Kasumi-1 (cell line): Measurements from ENCODE around the gene ZNF91.
"Not testable (repeated sequence)": the region's sequence is repeated elsewhere in the genome, so short reads cannot be mapped to it uniquely, and the experiment has no call there.

Experiments used
- DNase-seq, 2 experiments: peaks; one replicate each; lab custom pipeline; 2025; lab: John Stamatoyannopoulos, UW

Gene ZNF91

DNA sequence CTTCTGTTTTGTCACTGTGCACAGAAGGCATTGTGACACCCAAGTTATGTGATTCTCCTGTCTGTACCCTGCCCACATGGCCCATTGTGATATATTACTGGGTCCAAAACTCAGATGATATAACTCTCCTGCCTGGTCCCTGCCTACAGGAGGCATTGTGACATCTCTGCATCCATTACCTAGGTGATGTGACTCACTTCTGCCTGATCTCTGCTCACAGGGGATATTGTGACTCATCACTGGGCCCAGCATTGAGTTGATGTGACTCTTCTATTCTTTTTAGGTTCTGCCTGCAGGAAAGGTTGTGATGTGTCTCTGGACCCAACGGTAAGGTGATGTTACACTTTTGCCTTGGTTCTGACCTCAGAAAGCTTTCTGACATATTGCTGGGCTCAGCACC lies 77.1 kb downstream of the ZNF91 start:
- DNase-seq, result no peak

GRCh38 chr19:23315286-23315685 lies 80.0 kb downstream of the ZNF91 start:
- no peak for DNase-seq

- no peak for DNase-seq
Observed at GRCh38 chr19:23314505-23315251, 80.6 kb downstream of the ZNF91 start.

DNA sequence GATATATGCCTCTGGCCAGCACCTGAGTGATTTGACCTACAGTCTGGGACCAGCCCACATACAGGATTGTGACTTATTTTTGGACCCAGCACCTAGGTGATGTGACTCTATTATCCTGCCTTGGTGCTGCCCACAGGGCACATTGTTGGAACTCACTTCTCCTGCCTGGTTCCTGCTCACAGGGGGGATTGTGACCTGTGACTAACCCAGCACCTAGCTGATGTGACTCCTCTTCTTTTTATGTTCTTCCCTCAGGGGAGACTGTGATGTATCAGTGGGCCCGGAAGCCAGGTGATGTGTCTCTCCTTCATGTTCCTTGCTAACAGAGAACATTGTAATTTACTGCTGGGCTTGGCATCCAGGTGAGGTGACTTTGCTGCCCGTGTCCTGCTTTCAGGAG lies 82.1 kb downstream of the ZNF91 start:
- no peak for DNase-seq

DNA sequence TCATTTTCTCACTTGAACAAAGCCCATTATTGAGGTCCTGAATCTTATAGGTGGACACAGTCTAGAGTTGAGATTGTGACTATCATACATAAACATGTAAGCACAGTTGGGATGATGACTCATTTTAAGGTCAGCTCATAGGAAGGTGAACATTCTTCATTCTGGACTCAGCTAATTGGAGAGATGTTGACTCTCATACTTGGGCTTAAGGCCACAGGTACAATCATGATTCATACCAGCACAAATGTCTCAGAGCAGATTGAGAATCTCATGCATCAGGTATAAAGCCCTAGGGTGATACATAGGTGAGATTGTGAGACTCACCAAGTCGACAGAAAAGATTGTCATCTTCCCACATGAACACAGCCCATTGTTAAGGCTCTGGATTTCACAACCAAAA lies 82.8 kb downstream of the ZNF91 start:
- DNase-seq, result no peak

DNA sequence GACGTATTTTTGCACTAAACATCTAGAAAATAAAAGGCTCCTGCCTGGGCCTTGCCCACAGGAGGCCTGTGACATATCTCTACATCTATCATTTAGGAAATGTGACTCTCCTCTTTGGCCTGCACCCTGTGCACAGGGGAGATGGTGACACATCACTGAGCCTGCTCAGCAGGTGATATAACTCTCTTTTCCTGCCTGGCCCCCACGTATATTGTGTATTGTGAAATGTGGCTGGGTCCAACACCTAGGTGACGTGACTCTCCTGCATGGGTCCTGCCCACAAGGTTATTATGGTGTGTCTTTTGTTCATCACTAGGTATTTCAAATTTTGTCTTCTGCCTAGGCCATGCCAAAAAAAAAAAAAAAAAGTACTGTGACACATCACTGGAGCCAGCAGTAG lies 83.7 kb downstream of the ZNF91 start:
- no peak for DNase-seq

GRCh38 chr19:23310729-23311211 lies 84.5 kb downstream of the ZNF91 start:
- DNase-seq, result no peak

- DNase-seq, result no peak
Observed at GRCh38 chr19:23309926-23310325, 85.3 kb downstream of the ZNF91 start.

DNA sequence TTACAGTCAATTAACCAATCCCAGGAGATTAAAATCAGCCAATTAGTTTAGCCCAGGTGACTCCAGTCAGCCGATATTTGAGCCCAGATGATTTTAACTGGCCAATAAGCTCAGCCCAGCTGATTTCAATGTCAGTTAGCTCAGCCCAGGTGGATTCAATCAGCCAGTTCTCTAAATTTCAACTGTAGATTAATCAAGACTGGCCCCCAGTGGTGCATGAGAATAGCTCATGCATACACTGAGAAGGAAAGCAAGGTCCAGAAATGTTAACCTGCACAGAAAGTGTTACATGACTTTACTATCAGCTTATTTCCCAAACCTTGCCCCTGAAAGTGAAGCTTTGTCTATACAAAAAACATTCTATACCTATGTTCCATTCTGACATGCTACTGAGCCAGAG lies 89.7 kb downstream of the ZNF91 start:
- no peak for DNase-seq

GRCh38 chr19:23304238-23304637 lies 91.0 kb downstream of the ZNF91 start:
- no peak for DNase-seq

- no peak for DNase-seq
Observed at GRCh38 chr19:23294141-23294540, 101.1 kb downstream of the ZNF91 start.

- DNase-seq, result not testable (repeated sequence)
Observed at GRCh38 chr19:23289966-23290365, 105.3 kb downstream of the ZNF91 start.
